ENCODE data around the gene ZNF536.
"Not testable (repeated sequence)": the region's sequence is repeated elsewhere in the genome, so short reads cannot be mapped to it uniquely, and the experiment has no call there.

ZNF536 gene

DNA sequence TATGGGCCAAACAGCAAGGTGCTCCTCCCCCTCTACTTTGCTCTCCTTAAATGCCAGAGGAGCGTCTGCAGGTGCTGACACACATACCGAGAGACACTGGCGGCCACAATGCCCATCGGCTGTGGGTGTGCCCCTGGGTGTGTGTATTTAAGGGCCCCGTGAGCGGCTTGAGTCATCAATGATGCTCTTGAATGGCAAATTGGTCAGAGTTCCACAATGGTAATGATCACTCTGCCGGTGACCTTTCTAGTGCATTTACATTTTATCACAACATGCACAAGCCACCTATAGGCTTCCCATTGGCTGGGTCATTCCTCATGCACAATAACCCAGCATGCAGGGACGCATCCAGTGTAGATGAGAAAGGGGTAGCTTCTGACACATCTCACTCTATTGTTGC, 124.8 kb downstream of the ZNF536 start:
- TF ChIP-seq CTCF (IDR thresholded peaks at IDR 0.05; ENCODE audit: control insufficient read depth, insufficient read depth, low read depth, low read length, missing control alignments): no peak
- no peak for DNase-seq (ENCODE audit: low read depth)
- no peak overlapping the region for H3K4me3 ChIP-seq (ENCODE audit: control insufficient read depth, low read depth, low read length)

DNA sequence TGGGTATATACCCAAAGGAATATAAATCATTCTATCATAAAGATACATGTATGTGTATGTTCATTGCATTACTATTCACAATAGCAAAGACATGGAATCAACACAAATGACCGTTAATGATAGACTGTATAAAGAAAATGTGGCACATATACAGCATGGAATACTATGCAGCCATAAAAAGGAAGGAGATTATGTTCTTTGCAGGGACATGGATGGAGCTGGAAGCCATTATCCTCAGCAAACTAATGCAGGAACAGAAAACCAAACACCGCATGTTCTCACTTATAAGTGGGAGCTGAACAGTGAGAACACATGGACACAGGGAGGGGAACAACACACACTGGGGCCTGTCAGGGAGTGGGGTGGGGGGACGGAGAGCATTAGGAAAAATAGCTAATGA, 125.9 kb downstream of the ZNF536 start:
- DNase-seq (ENCODE audit: low read depth); H3K4me3 ChIP-seq (ENCODE audit: control insufficient read depth, low read depth, low read length): not testable (repeated sequence)

GRCh38 chr19:30498707-30499106, 126.5 kb downstream of the ZNF536 start:
- TF ChIP-seq CTCF (IDR thresholded peaks at IDR 0.05; ENCODE audit: control insufficient read depth, insufficient read depth, low read depth, low read length, missing control alignments): no peak
- no peak overlapping the region for H3K4me3 ChIP-seq (ENCODE audit: control insufficient read depth, low read depth, low read length)
- DNase-seq (ENCODE audit: low read depth): no peak

DNA sequence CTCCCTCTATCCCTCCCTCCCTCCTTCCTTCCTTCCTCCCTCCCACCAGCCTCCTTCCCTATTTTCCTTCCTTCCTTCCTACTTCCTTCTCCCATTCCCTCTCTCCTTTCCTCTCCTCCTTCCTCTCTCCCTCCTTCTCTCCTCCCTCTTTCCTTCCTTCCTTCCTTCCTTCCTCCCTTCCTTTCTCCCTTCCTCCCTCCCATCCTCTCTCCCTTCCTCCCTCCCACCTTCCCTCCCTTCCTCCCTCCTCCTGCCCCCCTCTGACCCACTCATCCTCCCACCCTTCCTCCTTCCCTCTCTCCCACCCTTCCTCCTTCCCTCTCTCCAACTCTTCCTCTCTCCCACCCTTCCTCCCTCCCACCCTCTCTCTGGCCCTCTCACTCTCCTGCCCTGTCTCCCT, 132.1 kb downstream of the ZNF536 start:
- TF ChIP-seq CTCF (IDR thresholded peaks at IDR 0.05; ENCODE audit: control insufficient read depth, insufficient read depth, low read depth, low read length, missing control alignments): no peak
- no peak overlapping the region for H3K4me3 ChIP-seq (ENCODE audit: control insufficient read depth, low read depth, low read length)
- DNase-seq (ENCODE audit: low read depth): no peak

- no peak for DNase-seq (ENCODE audit: low read depth)
- TF ChIP-seq CTCF (IDR thresholded peaks at IDR 0.05; ENCODE audit: control insufficient read depth, insufficient read depth, low read depth, low read length, missing control alignments): no peak
- H3K4me3 ChIP-seq (ENCODE audit: control insufficient read depth, low read depth, low read length): no peak overlapping the region
Measured at GRCh38 chr19:30512176-30513081, 140.2 kb downstream of the ZNF536 start.

GRCh38 chr19:30513082-30513411, 140.9 kb downstream of the ZNF536 start:
- DNase-seq (ENCODE audit: low read depth): no peak
- no peak overlapping the region for H3K4me3 ChIP-seq (ENCODE audit: control insufficient read depth, low read depth, low read length)
- no peak for TF ChIP-seq CTCF (IDR thresholded peaks at IDR 0.05; ENCODE audit: control insufficient read depth, insufficient read depth, low read depth, low read length, missing control alignments)

- TF ChIP-seq CTCF (IDR thresholded peaks at IDR 0.05; ENCODE audit: control insufficient read depth, insufficient read depth, low read depth, low read length, missing control alignments): no peak
- no peak for DNase-seq (ENCODE audit: low read depth)
Measured at GRCh38 chr19:30516111-30516510, 143.9 kb downstream of the ZNF536 start.

More at GRCh38 chr19:30516111-30516510, 143.9 kb downstream of the ZNF536 start:
- no peak overlapping the region for H3K4me3 ChIP-seq (ENCODE audit: control insufficient read depth, low read depth, low read length)
